Parathyroid adenoma (tissue), 2 donors: ENCODE data around the gene CACNA1C.

ENCODE experiments used
- H2AFZ ChIP-seq: fragments of 300-600 bp; sonication (generic); one replicate; pipeline ENCODE4 v1.7.0; 2017; ENCODE audit warnings: antibody characterized with exemption, mild to moderate bottlenecking
- H3K27ac ChIP-seq: fragments of 300-600 bp; sonication (generic); one replicate; pipeline ENCODE4 v1.7.0; 2017
- H3K27me3 ChIP-seq: fragments of 300-600 bp; sonication (generic); one replicate; pipeline ENCODE4 v1.7.0; 2017; ENCODE audit warnings: low read length; ENCODE audit not compliant: control insufficient read depth, insufficient read depth
- H3K36me3 ChIP-seq: fragments of 300-600 bp; sonication (generic); one replicate; pipeline ENCODE4 v1.7.0; 2017; ENCODE audit warnings: low read length; ENCODE audit not compliant: control insufficient read depth, insufficient read depth
- H3K4me1 ChIP-seq: fragments of 300-600 bp; sonication (generic); one replicate; pipeline ENCODE4 v1.7.0; 2017; ENCODE audit warnings: control low read depth
- H3K4me2 ChIP-seq: fragments of 300-600 bp; sonication (generic); one replicate; pipeline ENCODE4 v1.7.0; 2017; ENCODE audit warnings: low read length
- H3K4me3 ChIP-seq: fragments of 300-600 bp; sonication (generic); one replicate; pipeline ENCODE4 v1.7.0; 2017; ENCODE audit warnings: low read depth, low read length
- H3K79me2 ChIP-seq: fragments of 300-600 bp; sonication (generic); one replicate; pipeline ENCODE4 v1.7.0; 2017; ENCODE audit warnings: control low read depth
- H3K9ac ChIP-seq: fragments of 300-600 bp; sonication (generic); one replicate; pipeline ENCODE4 v1.7.0; 2017; ENCODE audit warnings: mild to moderate bottlenecking
- H3K9me3 ChIP-seq: fragments of 300-600 bp; sonication (generic); one replicate; pipeline ENCODE4 v1.7.0; 2017; ENCODE audit warnings: low read length; ENCODE audit not compliant: control insufficient read depth
- CTCF ChIP-seq: fragments of 300-600 bp; sonication (generic); IDR thresholded peaks from one replicate; pipeline ENCODE4 v1.7.0; 2017; ENCODE audit warnings: antibody characterized with exemption, mild to moderate bottlenecking
- donor health status: primary hyperparathyroidism.

CACNA1C gene

GRCh38 chr12:2416158-2416557, 363.4 kb downstream of the CACNA1C start:
- H3K4me2 ChIP-seq, result no peak overlapping the region
- H3K27ac ChIP-seq, result no peak overlapping the region
- no peaks in the 10 kb centered on the region for H3K27me3 ChIP-seq
- H3K9me3 ChIP-seq, result no peaks in the 10 kb centered on the region
- no peak overlapping the region for H3K4me3 ChIP-seq
- TF ChIP-seq CTCF, result no peak
- no peaks in the 10 kb centered on the region for H3K36me3 ChIP-seq
- H3K79me2 ChIP-seq, result no peaks in the 10 kb centered on the region
- H3K9ac ChIP-seq, result no peak overlapping the region
- H3K4me1 ChIP-seq, result no peaks in the 10 kb centered on the region
- H2AFZ ChIP-seq, result no peak overlapping the region

- Histone ChIP-seq H3K27ac (no peak overlapping the region), H3K4me2 (no peak overlapping the region), H3K27me3 (no peaks in the 10 kb centered on the region), H3K36me3 (no peaks in the 10 kb centered on the region), H3K79me2 (no peaks in the 10 kb centered on the region), H3K4me3 (no peak overlapping the region), H3K4me1 (no peaks in the 10 kb centered on the region), H2AFZ (no peak overlapping the region), H3K9ac (no peak overlapping the region), H3K9me3 (no peaks in the 10 kb centered on the region)
- no peak for TF ChIP-seq CTCF
Measured at GRCh38 chr12:2417481-2418160, 364.8 kb downstream of the CACNA1C start.

GRCh38 chr12:2418579-2418978, 365.8 kb downstream of the CACNA1C start:
- H3K36me3 ChIP-seq, result no peaks in the 10 kb centered on the region
- no peak overlapping the region for H3K9ac ChIP-seq
- H3K27me3 ChIP-seq, result no peaks in the 10 kb centered on the region
- no peak overlapping the region for H3K4me3 ChIP-seq
- H3K79me2 ChIP-seq, result no peaks in the 10 kb centered on the region
- no peaks in the 10 kb centered on the region for H3K4me1 ChIP-seq
- H3K4me2 ChIP-seq, result no peak overlapping the region
- H3K27ac ChIP-seq, result no peak overlapping the region
- no peak overlapping the region for H2AFZ ChIP-seq
- no peak for TF ChIP-seq CTCF
- H3K9me3 ChIP-seq, result no peaks in the 10 kb centered on the region

- no peak overlapping the region for H3K27ac ChIP-seq
Measured at GRCh38 chr12:2422591-2422990, 369.8 kb downstream of the CACNA1C start.

More at GRCh38 chr12:2422591-2422990, 369.8 kb downstream of the CACNA1C start:
- H3K36me3 ChIP-seq, result no peaks in the 10 kb centered on the region
- H2AFZ ChIP-seq, result no peak overlapping the region
- no peaks in the 10 kb centered on the region for H3K4me1 ChIP-seq
- no peaks in the 10 kb centered on the region for H3K9me3 ChIP-seq
- H3K79me2 ChIP-seq, result no peaks in the 10 kb centered on the region
- no peak overlapping the region for H3K9ac ChIP-seq
- no peak overlapping the region for H3K4me3 ChIP-seq
- TF ChIP-seq CTCF, result no peak
- no peaks in the 10 kb centered on the region for H3K27me3 ChIP-seq
- H3K4me2 ChIP-seq, result no peak overlapping the region
